ENCODE measurements around the gene F2.
"Not testable (repeated sequence)": the region's sequence is repeated elsewhere in the genome, so short reads cannot be mapped to it uniquely, and the experiment has no call there.

Gene F2

GRCh38 chr11:46719048-46719542, at the start of gene F2:
F2 (plus strand) TSS chr11:46719213; CDS start chr11:46719236, 23 bp downstream.
- no peak for DNase-seq

GRCh38 chr11:46669711-46670139, 49.3 kb upstream of the F2 start:
- DNase-seq, result no peak

- DNase-seq, result not testable (repeated sequence)
Observed at GRCh38 chr11:46670521-46670920, 48.5 kb upstream of the F2 start.

GRCh38 chr11:46671958-46672315, 47.1 kb upstream of the F2 start:
- no peak for DNase-seq

- no peak for DNase-seq
Observed at GRCh38 chr11:46672381-46672839, 46.6 kb upstream of the F2 start.

GRCh38 chr11:46673713-46674462, 45.1 kb upstream of the F2 start:
- no peak for DNase-seq

- DNase-seq, result no peak
Observed at GRCh38 chr11:46674463-46675287, 44.3 kb upstream of the F2 start.

GRCh38 chr11:46675288-46675851, 43.6 kb upstream of the F2 start:
- no peak for DNase-seq

GRCh38 chr11:46675949-46676348, 43.1 kb upstream of the F2 start:
- DNase-seq, result no peak

GRCh38 chr11:46676436-46677158, 42.4 kb upstream of the F2 start:
- DNase-seq, result no peak

- no peak for DNase-seq
Observed at GRCh38 chr11:46677169-46677568, 41.8 kb upstream of the F2 start.

GRCh38 chr11:46677991-46678740, 40.8 kb upstream of the F2 start:
- DNase-seq, result no peak

GRCh38 chr11:46678741-46679130, 40.3 kb upstream of the F2 start:
- DNase-seq, result no peak

GRCh38 chr11:46679241-46680163, 39.5 kb upstream of the F2 start:
- no peak for DNase-seq

- DNase-seq, result no peak
Observed at GRCh38 chr11:46680164-46680760, 38.8 kb upstream of the F2 start.

GRCh38 chr11:46680815-46681214, 38.2 kb upstream of the F2 start:
- no peak for DNase-seq

GRCh38 chr11:46681814-46682213, 37.2 kb upstream of the F2 start:
- DNase-seq, result no peak

- no peak for DNase-seq
Observed at GRCh38 chr11:46682773-46683752, 36.0 kb upstream of the F2 start.

- DNase-seq, result no peak
Observed at GRCh38 chr11:46684367-46684766, 34.6 kb upstream of the F2 start.
